CD4-positive, alpha-beta T cell treated with Interferon gamma for 1 hour (primary cell): ENCODE data around the gene SMYD3.

Experiments used
- DNase-seq: peaks from one replicate; pipeline ENCODE4 v3.0.0-alpha.2; 2020

Gene SMYD3

GRCh38 chr1:245810181-245810769 lies 696.8 kb downstream of the SMYD3 start:
- no peak for DNase-seq

GRCh38 chr1:245809361-245809760 lies 697.7 kb downstream of the SMYD3 start:
- no peak for DNase-seq

- no peak for DNase-seq
These were observed 698.9 kb downstream of the SMYD3 start for GRCh38 chr1:245807954-245808719.

- no peak for DNase-seq
These were observed 699.8 kb downstream of the SMYD3 start for GRCh38 chr1:245807306-245807705.

GRCh38 chr1:245805532-245805931 lies 701.5 kb downstream of the SMYD3 start:
- no peak for DNase-seq

GRCh38 chr1:245804696-245805095 lies 702.4 kb downstream of the SMYD3 start:
- no peak for DNase-seq

- no peak for DNase-seq
These were observed 703.4 kb downstream of the SMYD3 start for GRCh38 chr1:245803666-245804037.

GRCh38 chr1:245802941-245803665 lies 704.0 kb downstream of the SMYD3 start:
- DNase-seq: no peak

GRCh38 chr1:245800901-245801605 lies 706.0 kb downstream of the SMYD3 start:
- DNase-seq: no peak

- DNase-seq: no peak
These were observed 708.7 kb downstream of the SMYD3 start for GRCh38 chr1:245798349-245798711.

GRCh38 chr1:245797592-245798348 lies 709.3 kb downstream of the SMYD3 start:
- no peak for DNase-seq

GRCh38 chr1:245791410-245792312 lies 715.4 kb downstream of the SMYD3 start:
- no peak for DNase-seq

- DNase-seq: no peak
These were observed 716.6 kb downstream of the SMYD3 start for GRCh38 chr1:245790441-245790840.

- DNase-seq: no peak
These were observed 718.2 kb downstream of the SMYD3 start for GRCh38 chr1:245788886-245789285.

GRCh38 chr1:245788269-245788668 lies 718.8 kb downstream of the SMYD3 start:
- DNase-seq: no peak

GRCh38 chr1:245786948-245787347 lies 720.1 kb downstream of the SMYD3 start:
- no peak for DNase-seq

- DNase-seq: no peak
These were observed 727.0 kb downstream of the SMYD3 start for GRCh38 chr1:245779797-245780755.

- DNase-seq: no peak
These were observed 729.3 kb downstream of the SMYD3 start for GRCh38 chr1:245777752-245778151.

- DNase-seq: no peak
These were observed 730.3 kb downstream of the SMYD3 start for GRCh38 chr1:245776694-245777332.

- DNase-seq: no peak
These were observed 730.9 kb downstream of the SMYD3 start for GRCh38 chr1:245776139-245776538.
